IMR-90 (cell line): Measurements from ENCODE around the gene UGGT2. TPM values are rescaled to one million over a fixed set of nuclear protein-coding genes. Genes with fewer than 3 reads are reported as not detected.
A peak's percentile ranks its signal among the peaks of the same experiment; 100 is the strongest.

Experiments used
- ATAC-seq: fragments of 200-7000 bp; cut with Tn5 transposase; 2 replicates; pipeline ENCODE4 v1.9.1; 2020; ENCODE audit warnings: low read depth, mild to moderate bottlenecking, moderate library complexity
- BruUV-seq: library from RNA; stranded (reverse); fragments of 400-500 nt; replicated peaks from 2 replicates; lab custom pipeline; 2021; lab: Mats Ljungman, UMichigan
- CTCF ChIA-PET: fragments of 300-600 bp; formaldehyde crosslinking; extraction: SDS; loops from one replicate; lab custom pipeline; 2021; ENCODE audit warnings: antibody characterized with exemption; lab: Yijun Ruan, JAX
- POLR2A ChIA-PET: fragments of 300-600 bp; sonication (Branson Sonifier 250); formaldehyde crosslinking; loops from one replicate; lab custom pipeline; 2022; ENCODE audit warnings: antibody characterized with exemption; ENCODE audit not compliant: unreplicated experiment; lab: Charles Lee
- DNase-seq: peaks from one replicate; pipeline ENCODE4 v3.0.0; 2013
- H2AFZ ChIP-seq: replicated peaks from 2 replicates; pipeline ENCODE3; 2013; ENCODE audit warnings: low read length, mild to moderate bottlenecking; ENCODE audit not compliant: poor library complexity
- H2AK5ac ChIP-seq: 2 replicates; pipeline ENCODE4 v1.6.1; 2013; ENCODE audit warnings: low read depth, low read length, inconsistent platforms
- H2AK9ac ChIP-seq: replicated peaks from 2 replicates; pipeline ENCODE3; 2013; ENCODE audit warnings: mild to moderate bottlenecking, low read depth, low read length, moderate library complexity; ENCODE audit not compliant: poor library complexity
- H2BK120ac ChIP-seq: 2 replicates; pipeline ENCODE4 v1.6.1; 2013; ENCODE audit warnings: low read depth, low read length, inconsistent platforms
- H2BK15ac ChIP-seq: 3 replicates; pipeline ENCODE4 v1.6.1; 2013; ENCODE audit warnings: low read depth, low read length, inconsistent platforms
- H2BK20ac ChIP-seq: 2 replicates; pipeline ENCODE4 v1.6.1; 2013; ENCODE audit warnings: low read depth, mild to moderate bottlenecking, inconsistent platforms, low read length, moderate library complexity
- H2BK5ac ChIP-seq: 2 replicates; pipeline ENCODE4 v1.6.1; 2013; ENCODE audit warnings: mild to moderate bottlenecking, low read depth, low read length, inconsistent platforms; ENCODE audit not compliant: poor library complexity, severe bottlenecking
- H3K14ac ChIP-seq: replicated peaks from 2 replicates; pipeline ENCODE4 v1.6.1; 2013; ENCODE audit warnings: low read depth, low read length, inconsistent platforms
- H3K18ac ChIP-seq: 2 replicates; pipeline ENCODE4 v1.6.1; 2013; ENCODE audit warnings: low read depth, low read length, control low read depth
- H3K23ac ChIP-seq: 2 replicates; pipeline ENCODE4 v1.6.1; 2013; ENCODE audit warnings: low read depth, low read length, inconsistent platforms
- H3K27ac ChIP-seq: 2 replicates; pipeline ENCODE4 v1.5.1; 2013; ENCODE audit warnings: mild to moderate bottlenecking, control low read depth, low read length; ENCODE audit not compliant: insufficient read depth
- H3K27me3 ChIP-seq: 2 replicates; pipeline ENCODE4 v1.6.1; 2013; ENCODE audit warnings: low read length; ENCODE audit not compliant: control insufficient read depth, insufficient read depth
- H3K36me3 ChIP-seq: 2 replicates; pipeline ENCODE4 v1.6.1; 2013; ENCODE audit warnings: low read length, mixed read lengths; ENCODE audit not compliant: control insufficient read depth, insufficient read depth
- H3K4ac ChIP-seq: 2 replicates; pipeline ENCODE4 v1.6.1; 2013; ENCODE audit warnings: low read depth, low read length, inconsistent platforms
- H3K4me1 ChIP-seq: 2 replicates; pipeline ENCODE4 v1.6.1; 2013; ENCODE audit warnings: low read length, mixed read lengths; ENCODE audit not compliant: control insufficient read depth, insufficient read depth
- H3K4me2 ChIP-seq: 2 replicates; pipeline ENCODE4 v1.6.1; 2013; ENCODE audit warnings: low read depth, mild to moderate bottlenecking, control low read depth, low read length, moderate library complexity
- H3K4me3 ChIP-seq: 2 replicates; pipeline ENCODE4 v1.5.1; 2013; ENCODE audit warnings: low read depth, mild to moderate bottlenecking, control low read depth, low read length, moderate library complexity; ENCODE audit not compliant: insufficient read depth
- H3K56ac ChIP-seq: 2 replicates; pipeline ENCODE4 v1.6.1; 2013; ENCODE audit warnings: low read length, inconsistent platforms; ENCODE audit not compliant: insufficient read depth; ENCODE audit errors: extremely low read depth
- H3K79me1 ChIP-seq, 2 experiments: 2 replicates each; pipeline ENCODE4 v1.6.1; 2013; ENCODE audit warnings: low read length in 2 of 2, inconsistent platforms in 1 of 2, low read depth in 1 of 2
- H3K9ac ChIP-seq: 2 replicates; pipeline ENCODE4 v1.6.1; 2013; ENCODE audit warnings: low read depth, low read length, control low read depth
- H3K9me1 ChIP-seq: 2 replicates; pipeline ENCODE4 v1.6.1; 2013; ENCODE audit warnings: low read length, inconsistent platforms; ENCODE audit not compliant: insufficient read depth
- H3K9me3 ChIP-seq: 2 replicates; pipeline ENCODE4 v1.6.1; 2013; ENCODE audit warnings: low read length; ENCODE audit not compliant: control insufficient read depth, insufficient read depth
- H4K20me1 ChIP-seq: 2 replicates; pipeline ENCODE4 v1.6.1; 2013; ENCODE audit warnings: low read length, inconsistent platforms; ENCODE audit not compliant: insufficient read depth
- H4K5ac ChIP-seq: 2 replicates; pipeline ENCODE4 v1.6.1; 2013; ENCODE audit warnings: mild to moderate bottlenecking, low read depth, low read length, control low read depth
- H4K8ac ChIP-seq, 2 experiments: 2 replicates each; pipeline ENCODE4 v1.6.1; 2013; ENCODE audit warnings: low read depth in 2 of 2, low read length in 2 of 2, control low read depth in 1 of 2, inconsistent platforms in 1 of 2
- H4K91ac ChIP-seq: 2 replicates; pipeline ENCODE4 v1.6.1; 2013; ENCODE audit warnings: low read depth, low read length, inconsistent platforms; ENCODE audit not compliant: insufficient read depth
- CEBPB ChIP-seq: IDR thresholded peaks from 2 replicates; pipeline ENCODE4 v1.6.1; 2012; ENCODE audit warnings: low read depth, low read length, improper control_type of control experiment
- FOS ChIP-seq: fragments of 150-350 bp; IDR thresholded peaks from 2 replicates; pipeline ENCODE4 v1.6.1; 2016; ENCODE audit warnings: low read depth, low read length
- MAFK ChIP-seq: IDR thresholded peaks from 2 replicates; pipeline ENCODE4 v1.6.1; 2012; ENCODE audit warnings: low read depth, low read length, improper control_type of control experiment
- MAZ ChIP-seq: IDR thresholded peaks from 2 replicates; pipeline ENCODE4 v1.6.1; 2012; ENCODE audit warnings: low read depth, mild to moderate bottlenecking, low read length, improper control_type of control experiment, moderate library complexity, borderline replicate concordance
- MXI1 ChIP-seq: IDR thresholded peaks from 2 replicates; pipeline ENCODE4 v1.6.1; 2012; ENCODE audit warnings: low read depth, mild to moderate bottlenecking, low read length, moderate library complexity, borderline replicate concordance
- POLR2A ChIP-seq: IDR thresholded peaks from 2 replicates; pipeline ENCODE4 v1.6.1; 2012; ENCODE audit warnings: mild to moderate bottlenecking, low read depth, low read length
- RAD21 ChIP-seq: IDR thresholded peaks from 2 replicates; pipeline ENCODE4 v1.6.1; 2012; ENCODE audit warnings: low read length, improper control_type of control experiment
- RCOR1 ChIP-seq: IDR thresholded peaks from 2 replicates; pipeline ENCODE4 v1.6.1; 2012; ENCODE audit warnings: mild to moderate bottlenecking, low read length, improper control_type of control experiment; ENCODE audit not compliant: insufficient replicate concordance
- RFX5 ChIP-seq: IDR thresholded peaks from 2 replicates; pipeline ENCODE4 v1.8.0; 2012; ENCODE audit warnings: low read depth, mild to moderate bottlenecking, low read length, moderate library complexity
- SMC3 ChIP-seq: fragments of 150-350 bp; IDR thresholded peaks from 2 replicates; pipeline ENCODE4 v1.6.1; 2016; ENCODE audit warnings: low read depth, mild to moderate bottlenecking, antibody characterized with exemption, low read length, moderate library complexity
- WGBS, 2 experiments: methylation state at CpG; one replicate each; pipeline versions ENCODE4 v1.1.5 to v1.1.7; 2013; ENCODE audit warnings: missing lambda C conversion rate in 2 of 2; ENCODE audit not compliant: insufficient read length in 1 of 2; ENCODE audit errors: extremely low coverage in 2 of 2; 5-methylcytosine and 5-hydroxymethylcytosine counted together
- dilution Hi-C: fragments of 300-500 bp; cut with HindIII; formaldehyde crosslinking; loops from one replicate; pipeline ENCODE4 v1.14.3; 2018; ENCODE audit warnings: low sequenced_read_pairs; ENCODE audit not compliant: unreplicated experiment
- in situ Hi-C: fragments of 300-500 bp; cut with MboI; formaldehyde crosslinking; loops from 3 replicates; pipeline ENCODE4 v1.14.3; 2019; ENCODE audit warnings: low sequenced_read_pairs, inconsistent platforms, mixed read lengths
- intact Hi-C: fragments of 100-400 bp; cut with micrococcal nuclease; formaldehyde crosslinking; loops from 2 replicates; pipeline ENCODE4 v1.10.0; 2022
- polyA plus RNA-seq, 3 experiments: library from polyadenylated mRNA; depleted of rRNA; stranded (reverse); fragments of >200 nt; gene quantifications; 2 replicates each; pipeline ENCODE4 v1.2.3, GENCODE V29; 2012; ENCODE audit warnings: low replicate concordance in 1 of 3
- total RNA-seq: library from RNA; depleted of rRNA; stranded (reverse); fragments of >200 nt; gene quantifications from 2 replicates; pipeline ENCODE4 v1.2.3, GENCODE V29; 2012
- TF ChIP-seq, protein P1 (sequence below): conservative IDR thresholded peaks from 2 replicates; pipeline ENCODE4 v1.5.1; 2012; ENCODE audit warnings: mild to moderate bottlenecking, low read depth, low read length, improper control_type of control experiment
- TF ChIP-seq, protein P2 (sequence below): fragments of 150-350 bp; IDR thresholded peaks from 2 replicates; pipeline ENCODE4 v1.6.1; 2016; ENCODE audit warnings: low read depth, mild to moderate bottlenecking, low read length, moderate library complexity, borderline replicate concordance
- TF ChIP-seq, protein P3 (sequence below): fragments of 150-350 bp; IDR thresholded peaks from 2 replicates; pipeline ENCODE4 v1.6.1; 2017; ENCODE audit warnings: mild to moderate bottlenecking, antibody characterized with exemption, low read length, low read depth

The UGGT2 gene
- total and polyA plus RNA-seq, 2 of the 4 experiments (the other 2 are of a cell fraction), result 21.4 to 40.1 TPM

DNA sequence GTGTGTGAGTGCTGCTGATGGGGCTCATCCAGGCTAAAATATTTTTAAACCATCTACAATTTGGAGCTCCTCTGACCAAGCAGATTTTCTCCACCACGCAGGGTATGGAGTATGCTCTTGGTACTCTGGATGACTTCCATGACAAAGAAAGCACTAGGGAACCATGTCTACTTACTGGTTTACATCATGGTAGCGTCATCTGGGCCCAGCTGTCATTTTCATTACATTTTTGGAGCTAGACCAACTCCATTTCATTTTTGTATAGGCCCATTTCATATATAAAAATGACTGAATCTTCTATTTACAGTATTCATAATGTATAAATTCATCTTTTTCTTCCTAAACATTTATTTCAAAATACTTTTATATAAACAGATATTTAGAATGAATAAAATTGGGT, 191.9 kb downstream of the UGGT2 start:
- no peak overlapping the region for H3K4me2 ChIP-seq
- no peaks in the 10 kb centered on the region for H3K36me3 ChIP-seq
- POLR2A ChIA-PET, result no interaction called here
- peaks cover 2% of the 10 kb centered on the region; the same call in 1 of the 2 replicates for H3K4me1 ChIP-seq
- H4K5ac ChIP-seq, result no peak overlapping the region
- dilution Hi-C loops, result no loop called here
- H3K9me1 ChIP-seq, result no peaks in the 10 kb centered on the region; the same call in 1 of the 2 replicates
- H3K9ac ChIP-seq, result no peak overlapping the region
- no peak overlapping the region for H2AK5ac ChIP-seq
- peak overlapping the region; percentile 57; the same call in 1 of the 2 replicates for H3K27ac ChIP-seq
- H3K79me1 ChIP-seq, result no peaks in the 10 kb centered on the region
- no CpG with 5 or more reads among the region's 2 CpGs for WGBS, 2 experiments
- no peak overlapping the region for H2BK120ac ChIP-seq
- no peak overlapping the region for H3K23ac ChIP-seq
- H3K27me3 ChIP-seq, result no peaks in the 10 kb centered on the region
- DNase-seq, result peak; percentile 8
- no peak overlapping the region for H2AFZ ChIP-seq
- BruUV-seq, result no TSS peak
- H2BK20ac ChIP-seq, result no peak overlapping the region
- no peak overlapping the region for H3K4me3 ChIP-seq
- no peaks in the 10 kb centered on the region for H4K20me1 ChIP-seq
- no peak overlapping the region for H2AK9ac ChIP-seq
- H3K4ac ChIP-seq, result no peak overlapping the region
- TF ChIP-seq, protein P1, sequence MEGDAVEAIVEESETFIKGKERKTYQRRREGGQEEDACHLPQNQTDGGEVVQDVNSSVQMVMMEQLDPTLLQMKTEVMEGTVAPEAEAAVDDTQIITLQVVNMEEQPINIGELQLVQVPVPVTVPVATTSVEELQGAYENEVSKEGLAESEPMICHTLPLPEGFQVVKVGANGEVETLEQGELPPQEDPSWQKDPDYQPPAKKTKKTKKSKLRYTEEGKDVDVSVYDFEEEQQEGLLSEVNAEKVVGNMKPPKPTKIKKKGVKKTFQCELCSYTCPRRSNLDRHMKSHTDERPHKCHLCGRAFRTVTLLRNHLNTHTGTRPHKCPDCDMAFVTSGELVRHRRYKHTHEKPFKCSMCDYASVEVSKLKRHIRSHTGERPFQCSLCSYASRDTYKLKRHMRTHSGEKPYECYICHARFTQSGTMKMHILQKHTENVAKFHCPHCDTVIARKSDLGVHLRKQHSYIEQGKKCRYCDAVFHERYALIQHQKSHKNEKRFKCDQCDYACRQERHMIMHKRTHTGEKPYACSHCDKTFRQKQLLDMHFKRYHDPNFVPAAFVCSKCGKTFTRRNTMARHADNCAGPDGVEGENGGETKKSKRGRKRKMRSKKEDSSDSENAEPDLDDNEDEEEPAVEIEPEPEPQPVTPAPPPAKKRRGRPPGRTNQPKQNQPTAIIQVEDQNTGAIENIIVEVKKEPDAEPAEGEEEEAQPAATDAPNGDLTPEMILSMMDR, result no peak
- TF ChIP-seq RFX5 (no peak), MXI1 (no peak), RCOR1 (no peak), CEBPB (no peak), RAD21 (no peak), POLR2A (no peak), FOS (no peak), MAFK (no peak), SMC3 (no peak), MAZ (no peak)
- TF ChIP-seq, protein P2, sequence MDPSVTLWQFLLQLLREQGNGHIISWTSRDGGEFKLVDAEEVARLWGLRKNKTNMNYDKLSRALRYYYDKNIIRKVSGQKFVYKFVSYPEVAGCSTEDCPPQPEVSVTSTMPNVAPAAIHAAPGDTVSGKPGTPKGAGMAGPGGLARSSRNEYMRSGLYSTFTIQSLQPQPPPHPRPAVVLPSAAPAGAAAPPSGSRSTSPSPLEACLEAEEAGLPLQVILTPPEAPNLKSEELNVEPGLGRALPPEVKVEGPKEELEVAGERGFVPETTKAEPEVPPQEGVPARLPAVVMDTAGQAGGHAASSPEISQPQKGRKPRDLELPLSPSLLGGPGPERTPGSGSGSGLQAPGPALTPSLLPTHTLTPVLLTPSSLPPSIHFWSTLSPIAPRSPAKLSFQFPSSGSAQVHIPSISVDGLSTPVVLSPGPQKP, result no peak
- TF ChIP-seq, protein P3, sequence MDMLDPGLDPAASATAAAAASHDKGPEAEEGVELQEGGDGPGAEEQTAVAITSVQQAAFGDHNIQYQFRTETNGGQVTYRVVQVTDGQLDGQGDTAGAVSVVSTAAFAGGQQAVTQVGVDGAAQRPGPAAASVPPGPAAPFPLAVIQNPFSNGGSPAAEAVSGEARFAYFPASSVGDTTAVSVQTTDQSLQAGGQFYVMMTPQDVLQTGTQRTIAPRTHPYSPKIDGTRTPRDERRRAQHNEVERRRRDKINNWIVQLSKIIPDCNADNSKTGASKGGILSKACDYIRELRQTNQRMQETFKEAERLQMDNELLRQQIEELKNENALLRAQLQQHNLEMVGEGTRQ, result no peak
- in situ Hi-C loops, result no loop called here
- H3K9me3 ChIP-seq, result no peaks in the 10 kb centered on the region
- H4K91ac ChIP-seq, result no peak overlapping the region
- CTCF ChIA-PET, result interaction anchor here (0.8 to 1.5 kb wide), 3 partner anchors 15 to 324 kb away, joined by 3 to 5 read pairs (median 3); no protein-coding TSS in a partner anchor
- H2BK5ac ChIP-seq, result no peak overlapping the region
- no peak overlapping the region for H4K8ac ChIP-seq
- H3K18ac ChIP-seq, result no peak overlapping the region; the same call in 1 of the 2 replicates
- H3K56ac ChIP-seq, result no peak overlapping the region
- H3K14ac ChIP-seq, result no peak overlapping the region
- intact Hi-C loops, result no loop called here
- no peak for ATAC-seq
- H2BK15ac ChIP-seq, result no peak overlapping the region
